Neural crest cell (in vitro differentiated cells): ENCODE data around the gene CASKIN1. TPM values are rescaled to one million over a fixed set of nuclear protein-coding genes. Genes with fewer than 3 reads are reported as not detected.

Experiments used
- DNase-seq: peaks from one replicate; pipeline ENCODE4 v3.0.0; 2021; ENCODE audit warnings: low read depth, mixed read lengths, low spot score
- H3K27ac Mint-ChIP-seq: one replicate; pipeline ENCODE4 v1.8.0; 2021; ENCODE audit warnings: mild to moderate bottlenecking, mixed read lengths; ENCODE audit not compliant: unreplicated experiment
- H3K27me3 Mint-ChIP-seq: 2 replicates; pipeline ENCODE4 v1.8.0; 2021; ENCODE audit warnings: low read depth, mild to moderate bottlenecking, mixed read lengths
- H3K36me3 Mint-ChIP-seq: 2 replicates; pipeline ENCODE4 v1.8.0; 2021; ENCODE audit warnings: low read depth, mild to moderate bottlenecking, mixed read lengths
- H3K4me1 Mint-ChIP-seq: 2 replicates; pipeline ENCODE4 v1.8.0; 2021; ENCODE audit warnings: mixed read lengths
- H3K4me3 Mint-ChIP-seq: one replicate; pipeline ENCODE4 v1.8.0; 2021; ENCODE audit warnings: mild to moderate bottlenecking, mixed read lengths
- H3K9me3 Mint-ChIP-seq: 2 replicates; pipeline ENCODE4 v1.8.0; 2021; ENCODE audit warnings: mixed read lengths
- CTCF ChIP-seq: fragments of 200-600 bp; sonication (generic); conservative IDR thresholded peaks from 2 replicates; pipeline ENCODE4 v1.5.0; 2021; ENCODE audit warnings: antibody characterized with exemption, mild to moderate bottlenecking
- total RNA-seq: library from RNA; stranded (reverse); gene quantifications from 2 replicates; pipeline ENCODE4 v1.2.1, GENCODE V29; 2021

The CASKIN1 gene
- total RNA-seq, 1 donor from 2014 or later: 20.2 TPM

GRCh38 chr16:2165861-2166260 lies 30.5 kb downstream of the CASKIN1 start:
- Mint-ChIP-seq H3K4me3 (no peak overlapping the region), H3K27me3 (no peaks in the 10 kb centered on the region), H3K27ac (no peak overlapping the region), H3K9me3 (no peaks in the 10 kb centered on the region), H3K4me1 (no peaks in the 10 kb centered on the region), H3K36me3 (peaks cover 2% of the 10 kb centered on the region)
- no peak for DNase-seq
- no peak for TF ChIP-seq CTCF

GRCh38 chr16:2163211-2163881 lies 33.1 kb downstream of the CASKIN1 start:
- Mint-ChIP-seq H3K27me3 (no peaks in the 10 kb centered on the region), H3K4me3 (no peak overlapping the region), H3K36me3 (peaks cover 2% of the 10 kb centered on the region), H3K27ac (no peak overlapping the region), H3K9me3 (no peaks in the 10 kb centered on the region), H3K4me1 (peaks cover 6% of the 10 kb centered on the region)
- no peak for TF ChIP-seq CTCF
- DNase-seq: no peak

GRCh38 chr16:2162676-2163118 lies 33.7 kb downstream of the CASKIN1 start:
- H3K27ac Mint-ChIP-seq: no peak overlapping the region
- H3K4me1 Mint-ChIP-seq: peaks cover 6% of the 10 kb centered on the region
- DNase-seq: no peak
- no peaks in the 10 kb centered on the region for H3K9me3 Mint-ChIP-seq
- H3K27me3 Mint-ChIP-seq: no peaks in the 10 kb centered on the region
- no peak for TF ChIP-seq CTCF
- H3K36me3 Mint-ChIP-seq: no peaks in the 10 kb centered on the region
- no peak overlapping the region for H3K4me3 Mint-ChIP-seq

- peaks cover 13% of the 10 kb centered on the region for H3K4me1 Mint-ChIP-seq
- no peak overlapping the region for H3K4me3 Mint-ChIP-seq
- H3K36me3 Mint-ChIP-seq: no peaks in the 10 kb centered on the region
- TF ChIP-seq CTCF: no peak
- H3K27ac Mint-ChIP-seq: no peak overlapping the region
- H3K27me3 Mint-ChIP-seq: no peaks in the 10 kb centered on the region
- no peaks in the 10 kb centered on the region for H3K9me3 Mint-ChIP-seq
- no peak for DNase-seq
These were observed 34.5 kb downstream of the CASKIN1 start for GRCh38 chr16:2161911-2162310.

GRCh38 chr16:2160915-2161551 lies 35.4 kb downstream of the CASKIN1 start:
- Mint-ChIP-seq H3K27ac (no peak overlapping the region), H3K27me3 (no peaks in the 10 kb centered on the region), H3K4me3 (no peak overlapping the region), H3K36me3 (no peaks in the 10 kb centered on the region), H3K4me1 (peaks cover 22% of the 10 kb centered on the region), H3K9me3 (no peaks in the 10 kb centered on the region)
- DNase-seq: no peak
- no peak for TF ChIP-seq CTCF
